HepG2 (cell line): ENCODE results near the gene CYB5R3. TPM values are rescaled to one million over a fixed set of nuclear protein-coding genes. Genes with fewer than 3 reads are reported as not detected.
A peak's percentile ranks its signal among the peaks of the same experiment; 100 is the strongest.

Experiments
- AHR ChIP-seq: IDR thresholded peaks from 2 replicates; pipeline ENCODE4 v1.6.1; 2018; ENCODE audit warnings: missing genetic modification reagents, missing compliant biosample characterization
- AKNA ChIP-seq: sonication (generic); formaldehyde crosslinking; IDR thresholded peaks from 2 replicates; pipeline ENCODE4 v1.4.0; 2020; ENCODE audit warnings: missing genetic modification reagents, borderline replicate concordance
- ATF4 ChIP-seq, 2 experiments: fragments of 450-650 bp in 1 of 2; sonication (generic) in 1 of 2; formaldehyde crosslinking; IDR thresholded peaks; 2 replicates each; pipeline versions ENCODE4 v1.5.0 to v1.8.0; 2020 to 2022; ENCODE audit warnings: mild to moderate bottlenecking in 1 of 2, missing genetic modification reagents in 1 of 2
- HMGXB4 ChIP-seq, 2 experiments: sonication (generic) in 1 of 2; formaldehyde crosslinking in 1 of 2; IDR thresholded peaks; 2 replicates each; pipeline versions ENCODE4 v1.4.0 to v1.6.1; 2018 to 2020; ENCODE audit warnings: missing genetic modification reagents in 2 of 2, borderline replicate concordance in 1 of 2, low read depth in 1 of 2, mild to moderate bottlenecking in 1 of 2, missing biosample characterization in 1 of 2
- MAZ ChIP-seq, 2 experiments: sonication (generic) in 1 of 2; formaldehyde crosslinking in 1 of 2; IDR thresholded peaks; 2 replicates each; pipeline versions ENCODE4 v1.5.0 to v1.6.1; 2012 to 2020; ENCODE audit warnings: low read depth in 2 of 2, mild to moderate bottlenecking in 2 of 2, borderline replicate concordance in 1 of 2, improper control_type of control experiment in 1 of 2, low read length in 1 of 2, missing genetic modification reagents in 1 of 2, moderate library complexity in 1 of 2
- TBX2 ChIP-seq: sonication (generic); formaldehyde crosslinking; IDR thresholded peaks from 2 replicates; pipeline ENCODE4 v1.5.0; 2020; ENCODE audit warnings: missing genetic modification reagents, mild to moderate bottlenecking, borderline replicate concordance
- UBTF ChIP-seq: sonication (generic); formaldehyde crosslinking; IDR thresholded peaks from 2 replicates; pipeline ENCODE4 v1.4.0; 2020; ENCODE audit warnings: mild to moderate bottlenecking, missing genetic modification reagents
- ZBED4 ChIP-seq: sonication (generic); formaldehyde crosslinking; IDR thresholded peaks from 2 replicates; pipeline ENCODE4 v1.4.0; 2020; ENCODE audit warnings: missing genetic modification reagents, borderline replicate concordance
- ZFYVE20 ChIP-seq: sonication (generic); formaldehyde crosslinking; IDR thresholded peaks from 2 replicates; pipeline ENCODE4 v1.8.0; 2023; ENCODE audit warnings: low read depth, mild to moderate bottlenecking, moderate library complexity, missing genetic modification reagents, borderline replicate concordance
- ZSCAN12 ChIP-seq: sonication (generic); formaldehyde crosslinking; IDR thresholded peaks from 2 replicates; pipeline ENCODE4 v1.9.0; 2021; ENCODE audit warnings: mild to moderate bottlenecking, missing genetic modification reagents
- ZSCAN20 ChIP-seq: sonication (generic); formaldehyde crosslinking; IDR thresholded peaks from 2 replicates; pipeline ENCODE4 v1.4.0; 2020; ENCODE audit warnings: missing genetic modification reagents, mild to moderate bottlenecking, borderline replicate concordance
- polyA plus RNA-seq, 8 experiments: library from polyadenylated mRNA; depleted of rRNA in 3 of 8; stranded (reverse) in 7 of 8; unstranded in 1 of 8; fragments of >200 nt; fragmentation: Illumina TruSeq in 4 of 8; extraction: Trizol in 4 of 8; gene quantifications; 2 replicates each; pipeline versions ENCODE4 v1.2.1 to v1.2.3, GENCODE V29; 2011 to 2016; ENCODE audit warnings: low read depth in 4 of 8, missing spikeins in 1 of 8, mixed read lengths in 1 of 8; ENCODE audit not compliant: insufficient read depth in 1 of 8
- total RNA-seq, 5 experiments: library from RNA; depleted of rRNA; stranded (reverse); fragments of >200 nt; fragmentation: Illumina TruSeq; extraction: Trizol; gene quantifications; 2 replicates each; pipeline ENCODE4 v1.2.3, GENCODE V29; 2016; ENCODE audit warnings: low read depth in 1 of 5

The CYB5R3 gene
- total and polyA plus RNA-seq, 2 of the 13 experiments (the other 11 are each of a cell fraction or from before 2014, with no cell fraction given) = 32.4 to 305 TPM

- TF ChIP-seq ZBED4 (CRISPR knock-in tag) (peak; percentile 0; the same call in 1 of the 2 replicates), AHR (CRISPR knock-in tag) (no peak), MAZ (IDR thresholded peaks at IDR 0.05; ENCODE audit: borderline replicate concordance, low read depth, low read length) (no peak), MAZ (CRISPR knock-in tag; IDR thresholded peaks at IDR 0.05; ENCODE audit: low read depth) (peak; percentile 63), UBTF (CRISPR knock-in tag) (peak; percentile 36), ZSCAN20 (CRISPR knock-in tag) (no peak), ZFYVE20 (no peak), ZSCAN12 (CRISPR knock-in tag) (peak; percentile 26; the same call in 1 of the 2 replicates), AKNA (CRISPR knock-in tag) (no peak), HMGXB4 (CRISPR knock-in tag; IDR thresholded peaks at IDR 0.05; ENCODE audit: borderline replicate concordance in 1 of 2, low read depth in 1 of 2) (peak in 1 of 2 experiments; percentile 70; a peak in 2 of 4 replicates), ATF4 (CRISPR knock-in tag; IDR thresholded peaks at IDR 0.05) (no peak), TBX2 (CRISPR knock-in tag) (peak; percentile 70)
Measured at GRCh38 chr22:42614312-42615091, 34.7 kb downstream of the CYB5R3 start, which contains the start of gene POLDIP3 (continued).
